GM12874 (cell line): ENCODE data around the gene LST1.

ENCODE experiments used
- TF ChIP-seq, protein P1 (sequence below): IDR thresholded peaks from 2 replicates; pipeline ENCODE4 v1.5.1; 2011; ENCODE audit warnings: low read depth, mild to moderate bottlenecking, control low read depth, low read length, moderate library complexity; ENCODE audit not compliant: insufficient read depth

The LST1 gene

DNA sequence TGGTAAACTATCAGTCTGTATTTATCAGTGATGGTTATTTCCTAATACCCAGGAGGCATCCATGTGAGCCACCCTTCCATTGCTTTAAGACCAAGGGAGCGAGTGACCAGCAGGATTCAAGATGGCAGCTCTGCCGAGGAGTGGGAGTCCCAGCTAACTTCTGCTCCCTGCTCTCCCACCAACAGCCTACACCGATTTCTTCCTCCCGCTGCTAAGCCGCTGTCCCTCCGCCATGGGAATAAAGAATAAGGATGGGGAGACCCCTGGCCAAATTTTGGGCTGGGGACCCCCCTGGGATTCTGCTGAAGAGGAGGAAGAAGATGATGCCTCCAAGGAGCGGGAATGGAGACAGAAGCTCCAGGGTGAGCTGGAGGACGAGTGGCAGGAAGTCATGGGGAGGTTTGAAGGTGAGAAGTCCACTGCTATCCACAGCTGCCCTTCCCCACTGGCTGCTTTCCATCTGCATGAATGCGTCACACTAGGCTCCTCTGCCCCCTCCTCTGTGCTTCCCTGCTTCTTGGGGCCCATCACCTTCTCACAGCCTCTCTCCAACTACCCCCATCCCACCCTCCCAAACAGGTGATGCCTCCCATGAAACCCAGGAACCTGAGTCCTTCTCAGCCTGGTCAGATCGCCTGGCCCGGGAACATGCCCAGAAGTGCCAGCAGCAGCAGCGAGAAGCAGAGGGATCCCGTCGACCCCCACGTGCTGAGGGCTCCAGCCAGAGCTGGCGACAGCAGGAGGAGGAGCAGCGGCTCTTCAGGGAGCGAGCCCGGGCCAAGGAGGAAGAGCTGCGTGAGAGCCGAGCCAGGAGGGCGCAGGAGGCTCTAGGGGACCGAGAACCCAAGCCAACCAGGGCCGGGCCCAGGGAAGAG lies 28.4 kb upstream of the LST1 start:
- TF ChIP-seq, protein P1, sequence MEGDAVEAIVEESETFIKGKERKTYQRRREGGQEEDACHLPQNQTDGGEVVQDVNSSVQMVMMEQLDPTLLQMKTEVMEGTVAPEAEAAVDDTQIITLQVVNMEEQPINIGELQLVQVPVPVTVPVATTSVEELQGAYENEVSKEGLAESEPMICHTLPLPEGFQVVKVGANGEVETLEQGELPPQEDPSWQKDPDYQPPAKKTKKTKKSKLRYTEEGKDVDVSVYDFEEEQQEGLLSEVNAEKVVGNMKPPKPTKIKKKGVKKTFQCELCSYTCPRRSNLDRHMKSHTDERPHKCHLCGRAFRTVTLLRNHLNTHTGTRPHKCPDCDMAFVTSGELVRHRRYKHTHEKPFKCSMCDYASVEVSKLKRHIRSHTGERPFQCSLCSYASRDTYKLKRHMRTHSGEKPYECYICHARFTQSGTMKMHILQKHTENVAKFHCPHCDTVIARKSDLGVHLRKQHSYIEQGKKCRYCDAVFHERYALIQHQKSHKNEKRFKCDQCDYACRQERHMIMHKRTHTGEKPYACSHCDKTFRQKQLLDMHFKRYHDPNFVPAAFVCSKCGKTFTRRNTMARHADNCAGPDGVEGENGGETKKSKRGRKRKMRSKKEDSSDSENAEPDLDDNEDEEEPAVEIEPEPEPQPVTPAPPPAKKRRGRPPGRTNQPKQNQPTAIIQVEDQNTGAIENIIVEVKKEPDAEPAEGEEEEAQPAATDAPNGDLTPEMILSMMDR: no peak

DNA sequence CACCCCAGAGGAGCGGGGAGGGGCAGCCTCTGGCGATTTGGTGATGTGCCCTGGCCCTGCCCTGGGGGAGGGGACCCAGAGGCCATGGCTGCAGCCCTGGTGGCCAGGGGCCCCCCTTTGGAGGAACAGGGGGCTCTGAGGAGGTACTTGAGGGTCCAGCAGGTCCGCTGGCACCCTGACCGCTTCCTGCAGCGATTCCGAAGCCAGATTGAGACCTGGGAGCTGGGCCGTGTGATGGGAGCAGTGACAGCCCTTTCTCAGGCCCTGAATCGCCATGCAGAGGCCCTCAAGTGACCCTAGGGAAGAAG lies 27.8 kb upstream of the LST1 start:
- TF ChIP-seq, protein P1: no peak

DNA sequence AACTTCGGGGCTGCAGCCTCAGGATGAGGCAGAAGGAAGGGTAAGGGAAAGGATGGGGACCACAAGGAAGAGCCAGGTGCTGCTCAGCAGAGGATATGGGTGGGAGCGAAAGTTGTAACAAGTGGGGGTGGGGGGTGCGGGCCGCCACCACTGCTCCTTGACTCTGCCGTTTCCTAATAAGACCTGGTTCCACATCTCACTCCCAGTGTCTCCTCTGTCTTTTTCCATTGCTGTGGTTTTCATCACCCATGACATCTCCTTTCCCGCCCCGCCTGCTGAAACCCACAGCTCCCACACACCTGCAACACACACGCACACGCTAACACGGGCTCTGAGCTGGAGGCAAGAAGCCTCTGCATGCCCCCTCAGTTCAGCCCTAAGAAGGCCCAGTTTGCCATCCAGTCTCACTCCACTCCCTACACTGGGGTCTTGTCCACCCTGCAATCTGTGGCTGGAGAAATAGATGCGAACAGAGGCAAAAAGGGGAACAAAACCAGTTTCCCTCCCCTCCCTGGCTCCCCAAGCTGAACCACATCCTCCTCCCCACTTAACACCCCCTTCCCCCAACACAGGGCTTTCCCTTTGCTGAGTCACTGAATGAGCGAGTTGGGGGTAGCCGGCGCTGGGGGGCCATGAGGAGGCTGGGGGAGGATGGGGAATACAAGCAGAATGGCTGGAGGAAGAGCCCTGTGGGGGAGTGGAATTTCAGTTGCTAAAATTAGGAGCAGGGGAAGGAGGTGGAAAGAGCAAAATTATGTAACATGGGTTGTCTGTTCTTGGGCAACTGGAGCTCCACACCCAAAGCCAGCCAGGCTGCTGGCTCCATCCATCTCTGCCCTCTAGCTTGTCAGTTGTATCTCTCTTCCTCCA lies 27.2 kb upstream of the LST1 start:
- TF ChIP-seq, protein P1: no peak

DNA sequence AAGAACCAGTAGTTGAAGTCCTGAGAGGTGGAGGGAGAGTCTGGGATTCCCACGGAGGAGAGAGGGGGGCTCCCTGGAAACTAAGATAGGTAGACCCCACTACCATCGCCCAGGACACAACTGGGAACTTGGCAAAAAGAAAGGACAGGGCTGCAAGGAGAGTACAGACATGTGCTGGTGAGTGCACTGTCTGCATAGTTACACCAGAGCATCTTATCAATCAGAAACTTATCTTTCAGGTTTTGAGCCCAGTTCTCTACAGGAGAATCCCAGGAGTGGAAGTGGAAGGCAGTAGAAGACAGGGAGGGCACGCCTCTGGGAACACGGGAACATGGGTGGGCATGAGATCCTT lies 26.5 kb upstream of the LST1 start:
- TF ChIP-seq, protein P1: no peak

DNA sequence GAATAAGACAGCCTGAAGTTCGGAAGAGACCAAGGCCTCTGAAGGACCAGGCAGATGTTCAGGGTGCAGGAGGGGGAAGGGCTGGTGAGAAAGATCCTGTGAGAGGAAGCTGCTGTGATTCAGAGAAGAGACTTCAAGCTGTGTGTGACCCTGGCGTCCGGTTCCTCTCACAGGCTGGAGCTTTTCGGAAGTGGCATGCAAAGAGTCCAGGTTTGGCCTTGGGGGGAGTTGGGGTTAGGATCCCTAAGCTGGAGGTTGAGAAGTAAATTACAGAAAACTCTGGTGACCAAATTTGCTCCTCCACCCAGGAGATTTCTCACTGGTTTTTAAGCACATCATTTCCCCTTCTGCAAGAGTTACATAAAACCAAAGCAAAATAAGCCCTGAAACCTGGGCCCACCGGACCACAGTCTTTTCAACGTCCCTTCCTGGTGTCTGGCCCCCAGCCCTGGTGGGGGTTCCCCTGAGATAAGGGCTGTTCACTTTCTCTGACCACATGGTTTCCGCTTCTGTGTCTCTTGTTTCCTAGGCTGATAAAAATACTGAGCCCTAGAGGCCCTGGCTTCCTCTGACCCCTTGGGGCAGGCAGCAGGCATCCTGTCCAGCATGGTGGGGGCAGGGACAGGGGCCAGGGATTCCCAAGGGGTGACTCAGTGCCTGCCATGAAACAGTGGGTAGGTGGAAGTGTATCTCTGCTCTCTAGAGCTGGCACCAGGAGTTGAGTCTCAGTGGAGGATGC lies 25.9 kb upstream of the LST1 start:
- TF ChIP-seq, protein P1: no peak

DNA sequence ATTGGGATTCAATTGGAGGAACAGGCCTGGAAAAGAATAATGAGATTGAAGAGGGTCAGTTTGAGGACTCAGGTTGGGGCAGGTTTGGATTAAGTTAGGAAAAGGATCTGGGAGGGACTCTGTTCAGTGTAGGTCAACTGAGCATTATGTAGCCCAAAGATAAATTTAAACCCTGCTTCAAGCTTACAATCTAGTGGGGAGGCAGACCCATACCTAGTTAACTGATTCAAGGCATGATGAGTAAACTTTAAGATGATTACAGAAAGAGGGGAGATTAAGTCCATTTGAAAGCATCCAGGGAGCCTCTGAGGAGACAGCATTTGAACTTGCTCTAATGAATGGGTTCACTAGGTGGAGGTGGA lies 25.4 kb upstream of the LST1 start:
- TF ChIP-seq, protein P1: no peak
